ENCODE data around the gene CUEDC1. TPM values are rescaled to one million over a fixed set of nuclear protein-coding genes. Genes with fewer than 3 reads are reported as not detected.
"Not testable (repeated sequence)": the region's sequence is repeated elsewhere in the genome, so short reads cannot be mapped to it uniquely, and the experiment has no call there.

Gene CUEDC1
- total and polyA plus RNA-seq, 9 of the 15 experiments (the other 6 are each of a cell fraction or from before 2014, with no cell fraction given): 0.20 to 4.1 (median 1.6) TPM; not detected in 1

DNA sequence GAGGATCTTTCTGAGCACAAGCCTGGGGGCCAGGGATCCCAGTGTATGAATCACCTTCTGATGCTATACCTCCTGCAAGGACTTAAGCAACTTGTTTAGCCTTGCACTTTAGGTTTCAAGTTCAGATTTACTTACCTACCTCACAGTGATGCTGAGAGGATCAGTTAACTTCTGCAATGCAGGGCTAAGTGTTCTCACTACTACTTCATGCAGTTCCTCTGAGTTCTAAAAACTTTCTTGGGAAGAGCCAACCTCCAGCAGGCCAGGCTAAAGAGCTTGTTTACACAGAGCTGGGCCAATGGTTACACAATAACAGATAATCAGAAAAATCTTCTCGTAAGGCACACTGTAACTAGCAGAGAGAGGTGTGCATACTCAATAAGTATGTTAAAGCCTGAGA is 19.8 kb upstream of the CUEDC1 start:
- Histone ChIP-seq H3K9me3 (replicated peaks; ENCODE audit: control insufficient read depth, insufficient read depth, low read depth, low read length) (no peaks in the 10 kb centered on the region), H3K79me2 (ENCODE audit: control insufficient read depth, insufficient read depth, low read length) (no peaks in the 10 kb centered on the region), H3K9ac (ENCODE audit: insufficient read depth in 1 of 2, low read depth in 2 of 2, low read length in 2 of 2) (no peak overlapping the region), H3K4me3 (no peak overlapping the region), H3K9me1 (ENCODE audit: control insufficient read depth, insufficient read depth, low read length) (no peaks in the 10 kb centered on the region), H2AFZ (ENCODE audit: low read depth, low read length) (no peak overlapping the region), H3K27ac (ENCODE audit: extremely low read depth, low read depth, low read length) (no peak overlapping the region), H3K36me3 (ENCODE audit: control insufficient read depth, insufficient read depth, low read length) (peaks cover 67% of the 10 kb centered on the region), H3K4me2 (ENCODE audit: insufficient read depth, low read length) (no peak overlapping the region), H3K27me3 (ENCODE audit: control insufficient read depth in 2 of 2, insufficient read depth in 2 of 2, low read length in 2 of 2) (no peaks in the 10 kb centered on the region), H3K4me1 (replicated peaks in 1 of 2; ENCODE audit: control insufficient read depth in 2 of 2, insufficient read depth in 2 of 2, low read length in 2 of 2) (no peaks in the 10 kb centered on the region; a peak in 1 of 5 replicates), H4K20me1 (replicated peaks; ENCODE audit: control insufficient read depth, insufficient read depth, low read length) (no peaks in the 10 kb centered on the region)
- ChIA-PET POLR2A (interaction anchor here (0.6 to 1.9 kb wide), 5 partner anchors 8 to 35 kb away, joined by 3 to 6 read pairs (median 4); no protein-coding TSS in a partner anchor), CTCF (ENCODE audit: low intra/inter-chr PET ratio) (no interaction called here)
- intact Hi-C loops (cut with micrococcal nuclease): no loop called here
- ATAC-seq (no peak), FAIRE-seq (no peak), DNase-seq (ENCODE audit: extremely low read depth in 1 of 4, low spot score in 3 of 4) (no peak)
- 76% methylated on average over 1 of the region's 1 CpG for WGBS (ENCODE audit: insufficient coverage, low coverage, missing lambda C conversion rate)
- in situ Hi-C loops (cut with MboI): no loop called here
- BruUV-seq (replicated peaks): no TSS peak
- TF ChIP-seq ZNF3 (CRISPR knock-in tag; IDR thresholded peaks at IDR 0.05): no peak
- peak; percentile 37; the same call in 1 of the 2 replicates for TF ChIP-seq CEBPB (tag; IDR thresholded peaks at IDR 0.05)

DNA sequence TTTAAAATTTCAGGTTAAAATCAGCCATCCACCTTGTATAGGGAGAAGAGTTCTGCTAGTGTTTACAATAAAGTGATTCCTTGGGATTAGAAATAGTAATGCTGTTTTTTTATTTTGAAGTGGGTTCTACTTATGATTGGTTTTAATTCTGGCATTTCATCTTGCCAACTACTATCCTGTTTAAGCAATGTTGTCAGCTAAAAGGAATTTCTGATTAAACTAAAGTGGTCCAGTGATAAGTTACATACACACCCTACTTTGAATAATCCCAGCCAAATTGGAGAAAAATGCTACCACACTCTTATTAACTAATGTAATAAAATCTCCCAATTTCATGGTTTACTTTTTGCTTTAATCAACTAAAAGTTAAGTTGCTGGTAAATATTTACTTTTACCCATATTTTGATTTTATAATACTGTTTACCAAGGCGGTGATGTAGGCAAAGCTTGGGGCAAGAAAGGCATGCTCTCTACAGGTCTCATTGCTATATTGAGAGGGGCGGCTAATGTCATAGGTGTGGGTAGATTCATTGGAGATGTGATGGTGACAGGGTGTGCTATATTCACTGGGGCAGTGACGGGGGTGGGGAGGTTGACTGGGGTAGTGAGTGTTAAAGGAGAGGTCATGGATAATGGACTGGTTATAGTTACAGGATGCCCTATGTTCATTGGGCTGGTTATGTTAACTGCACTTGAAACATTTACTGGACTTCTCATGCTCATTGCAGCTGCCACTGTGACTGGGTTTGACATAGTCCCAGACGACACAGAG is 19.0 kb upstream of the CUEDC1 start:
- ATAC-seq; H3K4me3 ChIP-seq; CTCF ChIA-PET (ENCODE audit: low intra/inter-chr PET ratio); H3K27ac ChIP-seq (ENCODE audit: extremely low read depth, low read depth, low read length); H4K20me1 ChIP-seq (replicated peaks; ENCODE audit: control insufficient read depth, insufficient read depth, low read length); H3K4me2 ChIP-seq (ENCODE audit: insufficient read depth, low read length); H2AFZ ChIP-seq (ENCODE audit: low read depth, low read length); H3K27me3 ChIP-seq (ENCODE audit: control insufficient read depth in 2 of 2, insufficient read depth in 2 of 2, low read length in 2 of 2); H3K4me1 ChIP-seq (replicated peaks in 1 of 2; ENCODE audit: control insufficient read depth in 2 of 2, insufficient read depth in 2 of 2, low read length in 2 of 2); in situ Hi-C loops (cut with MboI); H3K9me1 ChIP-seq (ENCODE audit: control insufficient read depth, insufficient read depth, low read length); H3K79me2 ChIP-seq (ENCODE audit: control insufficient read depth, insufficient read depth, low read length); intact Hi-C loops (cut with micrococcal nuclease); H3K9me3 ChIP-seq (replicated peaks; ENCODE audit: control insufficient read depth, insufficient read depth, low read depth, low read length); H3K9ac ChIP-seq (ENCODE audit: insufficient read depth in 1 of 2, low read depth in 2 of 2, low read length in 2 of 2); DNase-seq (ENCODE audit: extremely low read depth in 1 of 4, low spot score in 3 of 4): not testable (repeated sequence)
- peaks cover 59% of the 10 kb centered on the region for H3K36me3 ChIP-seq (ENCODE audit: control insufficient read depth, insufficient read depth, low read length)
- BruUV-seq (replicated peaks): TSS peak; percentile 17
- WGBS (ENCODE audit: insufficient coverage, low coverage, missing lambda C conversion rate): 92% methylated on average over 4 of the region's 4 CpGs
- POLR2A ChIA-PET: interaction anchor here (1.8 kb wide), 1 partner anchor 32 kb away, joined by 4 read pairs; no protein-coding TSS in a partner anchor
- peak; percentile 67 for FAIRE-seq
